ENCODE measurements around the gene ACE.

ACE gene

DNA sequence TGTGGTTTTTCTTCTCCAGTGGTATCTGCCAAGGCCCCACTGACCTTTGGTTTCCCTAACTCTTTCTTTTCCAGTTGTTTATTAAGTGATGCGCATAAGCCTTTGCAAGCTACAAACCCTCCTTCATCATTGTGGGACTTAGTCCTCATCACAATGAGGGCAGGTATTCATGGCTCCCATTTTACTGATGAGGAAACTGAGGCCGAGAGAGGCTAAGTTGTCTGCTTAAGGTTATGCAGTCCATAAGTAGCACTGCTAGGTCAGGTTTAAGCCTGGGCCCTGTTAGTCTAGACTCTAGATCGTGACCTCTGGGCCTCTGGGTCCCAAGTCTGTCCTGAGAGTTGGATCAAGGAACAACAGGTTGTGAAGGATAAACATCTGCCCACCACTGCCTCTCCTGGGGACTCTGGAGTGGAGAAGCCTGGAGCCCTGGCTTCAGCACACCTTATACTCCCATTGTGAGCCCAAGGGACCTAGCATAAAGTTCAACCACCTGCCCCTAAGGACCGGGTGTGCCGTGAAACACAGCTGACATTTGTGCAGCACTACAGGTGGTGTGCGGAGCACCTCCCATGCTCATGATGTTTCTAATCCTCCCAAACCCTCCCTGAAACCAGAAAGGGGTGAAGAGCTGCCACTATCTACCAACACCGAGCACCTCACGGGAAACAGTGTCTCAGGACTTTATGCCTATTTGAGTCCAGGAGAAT is 41.1 kb downstream of the ACE start:
- DNase-seq: no peak

DNA sequence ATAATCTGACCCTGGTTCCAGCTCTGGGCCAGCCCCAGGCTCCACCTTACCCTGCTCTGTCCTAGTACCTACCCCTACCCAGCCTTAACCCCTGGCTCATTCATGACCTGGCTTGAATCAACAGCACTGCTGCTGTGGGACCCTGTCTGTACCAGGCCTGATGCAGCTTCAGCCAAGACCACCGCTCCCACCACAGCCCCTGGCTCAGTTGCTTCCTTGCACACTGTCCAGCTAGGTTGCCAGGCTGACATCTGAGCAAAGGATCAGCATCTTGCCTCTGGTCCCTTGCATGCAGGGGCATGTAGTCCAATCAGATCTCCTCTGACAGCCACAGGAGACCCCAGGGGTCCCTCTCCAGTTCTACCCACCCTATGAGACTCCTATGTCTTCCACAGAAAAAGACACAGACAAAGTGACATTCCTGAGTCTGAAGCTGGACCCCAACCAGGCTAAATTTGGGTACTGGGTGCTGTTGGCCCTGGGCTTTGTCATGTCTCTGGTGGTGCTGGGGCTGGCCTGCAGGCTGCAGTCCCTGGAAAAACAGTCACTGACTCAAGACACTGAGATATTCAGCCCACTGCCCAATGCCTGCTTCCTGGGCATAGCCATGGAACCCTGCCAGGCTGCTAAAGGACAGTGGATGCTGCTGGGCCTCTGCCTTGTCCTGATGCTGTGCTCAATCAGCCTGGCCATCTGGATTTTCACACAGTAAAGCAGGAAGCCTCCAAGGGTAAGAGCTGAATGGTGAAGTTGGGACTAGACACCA is 42.4 kb downstream of the ACE start:
- no peak for DNase-seq

DNA sequence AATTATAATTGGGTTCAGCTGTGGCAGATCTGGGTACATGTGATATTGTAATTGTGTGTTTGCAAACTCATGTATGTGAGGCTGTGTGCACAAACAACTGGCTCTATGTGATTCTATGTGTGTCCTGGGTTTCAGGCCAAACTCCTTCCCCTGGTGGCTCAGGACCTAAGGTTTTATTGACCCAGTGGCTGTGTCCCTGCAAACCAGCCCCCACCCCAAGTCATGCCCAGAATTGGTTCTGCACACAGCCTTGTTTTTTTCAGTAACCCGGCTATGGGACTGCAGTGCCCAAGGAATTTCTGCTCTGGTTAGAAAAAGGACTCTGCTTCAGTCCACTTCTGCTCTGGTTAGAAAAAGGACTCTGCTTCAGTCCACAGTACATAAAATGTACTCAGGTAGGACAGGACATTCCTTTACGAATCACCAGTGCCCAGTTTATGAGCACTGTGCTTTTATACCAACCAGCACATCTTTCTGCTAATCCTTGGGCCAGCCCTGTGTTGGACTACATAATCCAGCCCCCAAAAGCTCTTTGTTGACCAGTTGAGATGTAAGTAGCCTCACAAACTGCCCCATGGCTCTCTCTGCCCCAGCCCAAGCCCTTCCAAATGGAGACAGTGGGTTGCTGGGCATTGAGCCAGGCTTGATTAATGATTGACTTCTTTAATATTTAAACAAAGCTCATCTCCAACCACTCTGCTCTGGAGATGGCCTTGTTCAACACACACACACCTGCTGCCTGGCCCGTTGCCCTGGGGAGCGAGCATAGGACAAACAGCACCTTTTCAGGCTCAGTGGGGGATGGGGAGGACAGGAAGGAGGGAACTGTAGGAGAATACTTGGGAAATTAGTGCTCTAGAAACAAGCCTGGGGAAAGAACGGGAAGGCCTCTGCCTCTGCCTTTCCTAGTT is 43.4 kb downstream of the ACE start:
- no peak for DNase-seq

DNA sequence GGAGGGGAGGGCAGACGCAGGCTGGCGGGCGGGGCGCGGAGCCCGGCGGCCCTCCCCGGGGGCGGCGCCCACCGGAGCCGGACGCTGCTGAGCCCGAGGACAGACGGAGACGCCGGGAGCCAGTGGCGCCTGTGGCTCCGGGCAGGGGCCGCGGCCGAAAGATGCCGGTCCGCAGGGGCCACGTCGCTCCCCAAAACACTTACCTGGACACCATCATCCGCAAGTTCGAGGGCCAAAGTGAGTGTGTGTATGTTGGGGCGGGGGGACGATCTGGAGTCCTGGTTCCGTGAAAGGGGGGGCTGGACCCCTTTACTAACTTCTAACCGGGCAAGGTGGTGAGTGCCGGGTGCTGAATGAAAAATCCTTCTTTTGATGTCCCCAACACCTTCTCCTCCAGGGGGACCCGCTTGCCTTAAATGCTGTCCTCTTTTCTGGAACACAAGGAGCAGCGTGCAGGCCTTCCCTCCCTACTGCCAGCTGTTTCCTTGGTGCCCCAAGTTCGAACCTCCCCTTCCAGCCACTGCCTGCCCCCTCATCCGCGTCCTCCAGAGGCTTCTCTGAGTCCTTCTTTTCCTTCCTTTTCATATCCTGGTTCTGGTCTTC is 46.5 kb downstream of the ACE start, which contains the start of gene KCNH6:
Gene KCNH6, plus strand, starts transcription at position 106 of the 603 bp plus-strand sequence. Its CDS starts 56 bp downstream, at position 162.
- DNase-seq: no peak

DNA sequence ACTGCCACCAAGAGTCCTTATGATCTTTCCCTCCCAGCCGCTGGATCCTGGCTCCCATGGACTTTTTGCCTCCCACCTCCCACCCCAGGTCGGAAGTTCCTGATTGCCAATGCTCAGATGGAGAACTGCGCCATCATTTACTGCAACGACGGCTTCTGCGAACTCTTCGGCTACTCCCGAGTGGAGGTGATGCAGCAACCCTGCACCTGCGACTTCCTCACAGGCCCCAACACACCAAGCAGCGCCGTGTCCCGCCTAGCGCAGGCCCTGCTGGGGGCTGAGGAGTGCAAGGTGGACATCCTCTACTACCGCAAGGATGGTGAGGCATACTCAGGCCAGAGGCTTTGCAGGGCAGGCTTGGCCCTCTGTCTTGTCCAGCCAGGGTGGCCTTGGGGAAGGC is 47.2 kb downstream of the ACE start:
- DNase-seq: no peak

DNA sequence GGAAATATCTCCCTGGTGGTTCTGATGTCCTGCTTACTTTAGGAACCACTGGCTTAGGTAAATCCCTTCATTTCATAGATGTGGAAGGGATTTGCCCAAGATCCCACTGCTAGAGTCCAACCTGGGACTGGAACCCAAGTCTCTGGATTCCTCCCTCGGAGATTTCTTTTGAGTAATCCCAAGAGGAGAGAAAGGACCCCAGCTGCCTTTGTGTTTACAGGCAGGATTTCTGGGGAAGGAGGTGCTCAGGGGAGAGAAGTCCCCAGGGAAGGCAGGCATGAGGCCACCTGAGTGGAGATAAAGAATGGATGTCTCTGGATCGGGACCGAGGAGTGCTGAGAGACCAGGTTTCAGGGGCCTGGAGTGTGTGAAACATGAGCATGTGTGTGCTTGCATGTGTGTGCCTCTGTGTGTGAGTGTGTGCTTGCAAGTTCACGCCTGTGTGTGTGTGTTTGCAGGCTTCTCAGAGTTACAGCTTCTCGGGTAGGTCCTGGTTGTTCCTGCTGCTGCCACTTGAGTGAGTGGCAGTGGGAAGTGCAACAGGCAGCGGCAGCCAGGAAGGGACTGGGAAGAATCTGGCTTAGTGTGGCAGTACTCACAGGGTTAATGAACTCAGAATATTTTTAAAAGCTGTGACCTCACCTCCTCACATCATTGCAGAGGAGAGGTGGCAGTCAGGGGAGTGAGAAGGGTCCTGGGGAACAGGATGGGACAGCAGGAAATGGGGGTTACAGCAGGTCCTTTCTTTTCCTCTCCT is 48.5 kb downstream of the ACE start:
- no peak for DNase-seq

DNA sequence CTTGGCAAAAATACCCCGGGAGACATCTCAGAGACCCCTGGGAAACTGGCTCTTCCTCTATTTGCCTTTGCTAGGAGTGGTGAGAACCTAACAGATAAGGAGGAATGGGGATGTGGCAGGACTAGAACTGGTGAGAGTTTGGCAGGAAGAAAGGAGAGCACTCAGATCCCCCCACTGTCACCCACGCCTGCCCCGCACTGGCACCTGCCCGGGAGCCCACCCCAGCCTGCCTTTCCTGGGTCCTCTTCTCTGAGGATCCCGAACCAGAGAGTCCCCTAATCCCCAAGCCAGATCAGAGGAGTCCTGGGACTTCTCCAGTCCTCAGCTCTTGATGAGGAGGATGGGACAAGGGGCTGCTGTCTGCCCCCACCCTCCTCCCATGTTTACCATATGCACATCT is 50.0 kb downstream of the ACE start:
- no peak for DNase-seq

DNA sequence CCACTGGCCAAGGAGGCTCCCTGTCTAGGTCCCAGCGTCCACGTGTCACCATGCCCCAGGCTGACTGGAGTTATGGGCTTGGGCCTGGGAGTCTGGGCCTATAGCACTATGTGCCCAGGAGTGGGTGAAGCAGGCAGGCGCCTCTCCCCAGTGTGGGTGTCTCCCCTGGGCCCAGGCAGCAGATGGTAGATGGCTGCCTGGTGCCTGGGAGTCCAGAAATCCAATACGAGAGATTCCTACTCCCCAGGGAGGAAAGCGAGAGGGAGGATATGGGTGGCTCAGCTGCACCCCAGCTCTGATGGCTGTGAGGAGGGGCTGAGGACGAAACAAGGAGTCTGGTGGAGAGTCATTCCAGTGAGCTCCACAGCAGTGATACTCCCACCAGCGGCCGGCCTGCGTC is 51.3 kb downstream of the ACE start:
- no peak for DNase-seq

DNA sequence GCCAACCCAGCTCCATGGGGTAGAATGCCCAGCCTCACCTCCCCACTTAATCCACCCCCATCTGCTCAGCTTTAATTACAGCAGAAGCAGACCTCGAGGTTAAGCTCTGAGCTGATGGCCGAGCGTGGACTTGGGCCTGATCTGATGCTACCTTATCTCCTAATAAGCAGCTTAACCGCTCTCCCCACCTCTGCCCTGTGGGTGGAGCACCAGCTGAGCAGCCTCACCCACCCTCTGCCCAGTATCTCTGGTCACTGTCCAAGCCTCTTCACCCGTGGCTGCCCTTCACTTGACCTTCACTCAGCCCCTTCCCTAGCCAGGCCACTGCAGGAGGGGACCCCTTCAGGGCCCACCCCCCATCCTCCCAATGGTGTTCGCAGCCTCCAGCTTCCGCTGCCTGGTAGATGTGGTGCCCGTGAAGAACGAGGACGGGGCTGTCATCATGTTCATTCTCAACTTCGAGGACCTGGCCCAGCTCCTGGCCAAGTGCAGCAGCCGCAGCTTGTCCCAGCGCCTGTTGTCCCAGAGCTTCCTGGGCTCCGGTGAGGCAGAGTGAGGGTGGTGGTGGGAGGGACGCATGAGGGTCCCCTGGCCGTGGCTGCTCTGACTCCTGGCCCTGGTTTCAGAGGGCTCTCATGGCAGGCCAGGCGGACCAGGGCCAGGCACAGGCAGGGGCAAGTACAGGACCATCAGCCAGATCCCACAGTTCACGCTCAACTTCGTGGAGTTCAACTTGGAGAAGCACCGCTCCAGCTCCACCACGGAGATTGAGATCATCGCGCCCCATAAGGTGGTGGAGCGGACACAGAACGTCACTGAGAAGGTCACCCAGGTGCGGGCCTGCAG is 53.1 kb downstream of the ACE start:
- DNase-seq: no peak

DNA sequence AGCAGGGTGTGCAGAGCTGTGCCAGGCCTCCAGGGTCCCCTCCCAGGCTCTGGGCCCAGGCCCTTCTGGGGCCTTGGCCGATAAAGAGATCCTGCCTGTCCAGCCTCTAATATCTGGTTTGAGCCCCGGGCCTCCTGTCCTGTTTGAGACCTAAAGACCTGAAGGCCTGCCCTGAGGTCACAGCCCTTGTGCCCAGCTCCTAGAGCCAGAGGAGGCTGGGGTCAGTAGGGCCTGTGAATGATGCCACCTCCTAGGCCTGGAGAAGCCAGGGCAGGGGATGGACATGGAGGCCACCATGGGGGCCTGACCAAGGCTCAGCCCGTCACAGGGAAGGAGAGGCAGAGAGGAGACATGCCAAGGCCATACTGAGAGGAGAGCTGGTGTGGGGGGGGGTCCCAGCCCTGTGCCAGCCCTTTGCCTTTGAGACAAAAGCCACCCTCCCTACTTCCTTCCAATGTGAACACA is 53.7 kb downstream of the ACE start:
- DNase-seq: no peak

DNA sequence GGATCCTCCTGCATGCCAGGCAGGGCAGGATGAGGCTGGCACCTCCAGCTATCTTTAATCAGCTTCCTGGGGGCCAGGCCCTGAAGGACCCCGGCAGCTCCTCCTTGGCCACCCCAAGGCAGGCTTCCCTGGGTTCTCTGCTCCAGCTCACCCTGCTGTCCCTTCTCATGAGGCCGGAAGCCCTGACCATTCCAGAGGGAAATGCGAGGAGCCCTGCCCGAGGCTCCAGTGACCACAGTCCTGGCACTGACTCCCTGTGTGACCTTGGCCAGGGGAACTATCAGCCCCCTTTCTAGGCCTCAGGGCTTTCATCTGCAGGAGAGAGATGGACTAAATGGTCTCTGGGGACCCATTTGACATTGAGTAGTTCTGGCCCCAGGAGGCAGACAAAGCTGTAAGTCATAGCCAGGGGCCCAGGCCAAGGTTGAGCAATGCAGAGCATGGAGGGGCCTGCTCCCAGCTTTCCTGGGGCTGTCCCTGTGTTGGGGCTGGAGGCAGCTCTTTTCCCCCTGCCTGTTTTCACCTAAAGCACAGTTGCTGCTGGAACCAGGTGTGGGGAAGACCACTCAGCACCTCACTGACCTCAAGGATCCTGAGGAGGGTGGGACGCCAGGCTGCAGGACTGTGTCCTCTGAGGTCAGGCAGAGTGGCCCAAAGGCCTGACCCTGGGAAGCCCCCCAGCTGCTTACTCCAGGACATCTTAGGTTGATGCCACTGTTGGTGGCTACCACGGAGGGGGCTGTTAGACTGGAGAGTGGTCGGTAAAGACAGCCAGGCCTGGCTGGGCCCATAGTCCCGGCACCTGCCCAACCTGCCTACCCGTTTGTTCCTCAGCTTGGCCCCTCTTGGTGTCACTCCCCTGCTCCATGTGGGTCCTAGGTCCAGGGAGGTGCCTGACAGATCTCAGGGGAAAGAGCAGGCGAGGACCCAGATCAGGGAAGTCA is 54.4 kb downstream of the ACE start:
- DNase-seq: no peak

DNA sequence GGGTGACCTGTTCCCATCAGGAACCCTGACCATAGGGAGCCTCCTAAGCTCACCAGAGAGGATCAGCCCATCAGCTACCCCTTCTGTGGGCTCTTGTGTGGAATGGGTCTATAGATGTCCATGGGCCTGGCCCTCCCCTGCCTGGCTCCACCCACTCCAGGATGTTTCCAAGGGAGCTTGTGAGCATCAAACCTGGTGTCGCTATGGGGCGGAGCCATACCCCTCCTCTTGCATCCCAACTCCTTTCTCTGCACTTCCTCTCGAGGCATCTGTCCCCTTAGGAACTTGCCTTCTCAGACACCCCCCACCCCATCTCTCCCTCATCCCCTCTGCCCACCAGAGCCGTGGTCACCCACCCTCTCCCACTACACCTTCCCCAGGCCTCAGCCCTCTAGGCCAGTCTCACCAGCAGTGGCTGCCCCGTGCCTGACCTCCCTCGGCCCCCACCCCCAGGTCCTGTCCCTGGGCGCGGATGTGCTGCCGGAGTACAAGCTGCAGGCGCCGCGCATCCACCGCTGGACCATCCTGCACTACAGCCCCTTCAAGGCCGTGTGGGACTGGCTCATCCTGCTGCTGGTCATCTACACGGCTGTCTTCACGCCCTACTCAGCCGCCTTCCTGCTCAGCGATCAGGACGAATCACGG is 56.7 kb downstream of the ACE start:
- no peak for DNase-seq

DNA sequence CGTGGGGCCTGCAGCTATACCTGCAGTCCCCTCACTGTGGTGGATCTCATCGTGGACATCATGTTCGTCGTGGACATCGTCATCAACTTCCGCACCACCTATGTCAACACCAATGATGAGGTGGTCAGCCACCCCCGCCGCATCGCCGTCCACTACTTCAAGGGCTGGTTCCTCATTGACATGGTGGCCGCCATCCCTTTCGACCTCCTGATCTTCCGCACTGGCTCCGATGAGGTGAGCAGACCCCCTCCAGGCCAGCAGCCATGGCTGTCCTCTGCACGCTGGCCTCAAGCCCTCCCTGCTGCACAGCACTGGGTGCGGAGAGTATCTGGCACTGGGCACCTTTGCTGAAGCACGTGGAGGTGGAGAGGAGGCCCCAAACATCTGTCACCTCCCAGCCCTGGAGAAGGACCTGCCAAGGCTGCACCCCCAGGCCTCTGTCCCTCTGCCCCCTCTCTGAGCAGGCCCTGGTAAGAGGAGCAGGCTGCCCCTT is 57.3 kb downstream of the ACE start:
- no peak for DNase-seq

DNA sequence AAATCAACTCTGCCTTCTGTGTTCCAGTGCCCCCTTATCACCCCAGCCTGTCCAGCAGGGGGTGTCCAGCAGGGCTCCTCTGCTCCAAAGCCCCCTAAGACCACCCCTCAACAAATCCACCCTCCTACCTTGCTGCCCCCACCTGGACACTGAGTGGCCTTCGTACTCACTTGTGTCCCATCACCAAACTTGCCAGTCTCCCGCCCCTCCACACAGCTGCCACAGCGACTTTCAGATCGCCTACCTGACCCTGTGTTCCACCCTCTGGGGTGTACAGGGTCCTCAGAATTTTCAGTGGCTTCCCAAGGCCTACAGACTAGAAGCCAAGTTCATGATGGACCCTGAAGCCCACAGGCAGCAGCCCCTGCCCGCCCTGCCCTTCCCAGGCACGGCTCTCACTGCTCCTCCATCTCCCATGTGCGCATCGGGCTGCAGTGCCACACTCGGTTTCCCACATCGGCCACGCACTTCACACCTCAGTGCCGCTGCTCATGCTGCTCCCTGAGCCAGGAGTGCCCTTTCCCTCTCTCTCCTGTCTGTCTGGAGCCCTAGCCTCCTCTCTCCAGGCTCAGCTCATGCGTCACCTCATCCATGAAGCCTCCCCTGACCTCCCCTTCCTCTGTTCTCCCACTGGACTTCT is 58.1 kb downstream of the ACE start:
- no peak for DNase-seq

DNA sequence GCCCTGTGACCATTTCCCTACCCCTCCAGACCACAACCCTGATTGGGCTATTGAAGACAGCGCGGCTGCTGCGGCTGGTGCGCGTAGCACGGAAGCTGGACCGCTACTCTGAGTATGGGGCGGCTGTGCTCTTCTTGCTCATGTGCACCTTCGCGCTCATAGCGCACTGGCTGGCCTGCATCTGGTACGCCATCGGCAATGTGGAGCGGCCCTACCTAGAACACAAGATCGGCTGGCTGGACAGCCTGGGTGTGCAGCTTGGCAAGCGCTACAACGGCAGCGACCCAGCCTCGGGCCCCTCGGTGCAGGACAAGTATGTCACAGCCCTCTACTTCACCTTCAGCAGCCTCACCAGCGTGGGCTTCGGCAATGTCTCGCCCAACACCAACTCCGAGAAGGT is 58.8 kb downstream of the ACE start:
- DNase-seq: no peak

DNA sequence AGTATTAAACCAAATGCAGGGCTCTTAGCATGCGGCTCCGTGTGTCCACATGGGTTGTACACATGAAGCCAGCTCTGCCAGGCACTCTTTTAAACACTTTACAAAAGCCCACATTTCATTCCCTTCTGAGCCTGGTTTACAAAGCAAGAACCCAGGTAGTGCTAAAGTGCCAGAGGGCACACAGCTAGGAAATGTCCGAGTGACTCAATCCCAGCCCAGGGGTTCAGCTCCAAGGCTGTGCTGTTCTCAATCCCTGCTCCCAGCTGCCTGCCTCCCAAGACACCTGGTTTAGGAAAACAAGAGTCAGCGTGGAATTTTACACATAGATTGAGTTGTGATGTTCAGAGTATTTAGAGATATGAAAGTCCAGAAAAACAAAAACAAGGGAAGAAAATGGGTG is 60.1 kb downstream of the ACE start:
- DNase-seq: no peak

DNA sequence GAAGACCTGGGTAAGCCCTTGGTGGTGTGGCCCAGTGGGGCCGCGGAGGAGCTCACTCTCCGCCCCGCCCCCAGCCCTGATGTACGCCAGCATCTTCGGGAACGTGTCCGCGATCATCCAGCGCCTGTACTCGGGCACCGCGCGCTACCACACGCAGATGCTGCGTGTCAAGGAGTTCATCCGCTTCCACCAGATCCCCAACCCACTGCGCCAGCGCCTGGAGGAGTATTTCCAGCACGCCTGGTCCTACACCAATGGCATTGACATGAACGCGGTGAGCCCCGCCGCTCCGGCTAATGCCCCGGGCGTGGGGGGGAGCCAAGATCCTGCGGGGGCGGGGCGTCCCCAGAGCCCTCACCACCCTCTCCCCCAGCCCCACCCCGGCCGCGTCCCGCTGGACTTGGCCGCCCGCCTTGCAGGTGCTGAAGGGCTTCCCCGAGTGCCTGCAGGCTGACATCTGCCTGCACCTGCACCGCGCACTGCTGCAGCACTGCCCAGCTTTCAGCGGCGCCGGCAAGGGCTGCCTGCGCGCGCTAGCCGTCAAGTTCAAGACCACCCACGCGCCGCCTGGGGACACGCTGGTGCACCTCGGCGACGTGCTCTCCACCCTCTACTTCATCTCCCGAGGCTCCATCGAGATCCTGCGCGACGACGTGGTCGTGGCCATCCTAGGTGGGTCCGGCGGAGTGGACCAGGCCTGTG is 61.3 kb downstream of the ACE start:
- no peak for DNase-seq
